Measurements from ENCODE around the gene GSTT2B.

GRCh38 chr22:23926561-23926960, 34.4 kb downstream of the GSTT2B start:
- TF ChIP-seq, protein P1, sequence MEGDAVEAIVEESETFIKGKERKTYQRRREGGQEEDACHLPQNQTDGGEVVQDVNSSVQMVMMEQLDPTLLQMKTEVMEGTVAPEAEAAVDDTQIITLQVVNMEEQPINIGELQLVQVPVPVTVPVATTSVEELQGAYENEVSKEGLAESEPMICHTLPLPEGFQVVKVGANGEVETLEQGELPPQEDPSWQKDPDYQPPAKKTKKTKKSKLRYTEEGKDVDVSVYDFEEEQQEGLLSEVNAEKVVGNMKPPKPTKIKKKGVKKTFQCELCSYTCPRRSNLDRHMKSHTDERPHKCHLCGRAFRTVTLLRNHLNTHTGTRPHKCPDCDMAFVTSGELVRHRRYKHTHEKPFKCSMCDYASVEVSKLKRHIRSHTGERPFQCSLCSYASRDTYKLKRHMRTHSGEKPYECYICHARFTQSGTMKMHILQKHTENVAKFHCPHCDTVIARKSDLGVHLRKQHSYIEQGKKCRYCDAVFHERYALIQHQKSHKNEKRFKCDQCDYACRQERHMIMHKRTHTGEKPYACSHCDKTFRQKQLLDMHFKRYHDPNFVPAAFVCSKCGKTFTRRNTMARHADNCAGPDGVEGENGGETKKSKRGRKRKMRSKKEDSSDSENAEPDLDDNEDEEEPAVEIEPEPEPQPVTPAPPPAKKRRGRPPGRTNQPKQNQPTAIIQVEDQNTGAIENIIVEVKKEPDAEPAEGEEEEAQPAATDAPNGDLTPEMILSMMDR (IDR thresholded peaks at IDR 0.05; ENCODE audit: insufficient read depth, low read length, poor library complexity, severe bottlenecking), result no peak
- no peak for TF ChIP-seq EZH2phosphoT487 (conservative IDR thresholded peaks at IDR 0.05; ENCODE audit: low read length)
